Spleen (tissue), 11 donors: ENCODE measurements around the gene AGBL3. TPM values are rescaled to one million over a fixed set of nuclear protein-coding genes. Genes with fewer than 3 reads are reported as not detected.
"Not testable (repeated sequence)": the region's sequence is repeated elsewhere in the genome, so short reads cannot be mapped to it uniquely, and the experiment has no call there.

Experiments
- DNase-seq: peaks from one replicate; pipeline ENCODE4 v3.0.0-alpha.2; 2020
- H3K27ac ChIP-seq, 8 donors: fragments of 200-600 bp; sonication (generic) in 7 of 8; 1 replicate in 4 of 8; 2 replicates in 4 of 8; pipeline versions ENCODE4 v1.5.0 to v1.8.0; 2016 to 2021; ENCODE audit warnings: inconsistent platforms in 4 of 8, mild to moderate bottlenecking in 4 of 8, moderate library complexity in 1 of 8
- H3K27me3 ChIP-seq, 7 donors: fragments of 200-600 bp; sonication (generic) in 6 of 7; replicated peaks in 1 of 7; 1 replicate in 4 of 7; 2 replicates in 3 of 7; pipeline versions ENCODE4 v1.5.0 to v1.8.0; 2016 to 2021; ENCODE audit warnings: inconsistent platforms in 3 of 7, mild to moderate bottlenecking in 1 of 7
- H3K36me3 ChIP-seq, 6 donors: fragments of 200-600 bp; sonication (generic) in 5 of 6; 1 replicate in 4 of 6; 2 replicates in 2 of 6; pipeline versions ENCODE4 v1.5.0 to v1.8.0; 2016 to 2021; ENCODE audit warnings: inconsistent platforms in 2 of 6
- H3K4me1 ChIP-seq, 6 donors: fragments of 200-600 bp; sonication (generic) in 5 of 6; 1 replicate in 3 of 6; 2 replicates in 3 of 6; pipeline versions ENCODE4 v1.5.0 to v1.8.0; 2016 to 2021; ENCODE audit warnings: inconsistent platforms in 3 of 6
- H3K4me3 ChIP-seq, 8 donors: fragments of 200-600 bp; sonication (generic) in 7 of 8; 1 replicate in 4 of 8; 2 replicates in 4 of 8; pipeline versions ENCODE4 v1.5.0 to v1.8.0; 2016 to 2021; ENCODE audit warnings: inconsistent platforms in 4 of 8, mild to moderate bottlenecking in 4 of 8, moderate library complexity in 2 of 8
- H3K9me3 ChIP-seq, 8 donors: fragments of 200-600 bp; sonication (generic) in 7 of 8; 1 replicate in 4 of 8; 2 replicates in 4 of 8; pipeline versions ENCODE4 v1.5.0 to v1.8.0; 2016 to 2021; ENCODE audit warnings: inconsistent platforms in 4 of 8
- POLR2A ChIP-seq, 3 donors: fragments of 450-650 bp; IDR thresholded peaks; one replicate each; pipeline ENCODE4 v1.5.1; 2017; ENCODE audit warnings: antibody characterized with exemption in 3 of 3, mild to moderate bottlenecking in 1 of 3
- POLR2AphosphoS5 ChIP-seq, 3 donors: sonication (generic); formaldehyde crosslinking; IDR thresholded peaks; one replicate each; pipeline ENCODE4 v1.5.1; 2017; ENCODE audit warnings: antibody characterized with exemption in 3 of 3
- WGBS, 5 donors: extraction: QIAGEN DNeasy Blood & Tissue Kit in 3 of 5; methylation state at CpG; one replicate each; pipeline versions ENCODE4 v1.1.5 to v1.1.7; 2013 to 2018; 5-methylcytosine and 5-hydroxymethylcytosine counted together
- intact Hi-C: fragments of 100-400 bp; cut with DNase I; formaldehyde crosslinking; loops from one replicate; pipeline ENCODE4 v1.15.0; 2023; ENCODE audit warnings: low total_unique reads
- polyA plus RNA-seq, 3 donors: library from polyadenylated mRNA; stranded (reverse); fragments of 200-250 nt; gene quantifications; one replicate each; pipeline ENCODE4 v1.2.1, GENCODE V29; 2013
- total RNA-seq, 7 donors: library from RNA; depleted of rRNA in 3 of 7; stranded (reverse); fragments of >200 nt in 3 of 7; fragmentation: NEBNext Ultra II Directional in 4 of 7; extraction: Animal tissue kit (Norgen Biotek cat#: 25700) in 4 of 7; gene quantifications; one replicate each; pipeline versions ENCODE4 v1.1.0 to v1.2.1, GENCODE V29; 2016 to 2021
- TF ChIP-seq, protein P1 (sequence below), 11 experiments: fragments of 200-600 bp in 7 of 11; fragments of 450-650 bp in 4 of 11; sonication (generic) in 4 of 11; IDR thresholded peaks in 8 of 11; conservative IDR thresholded peaks in 3 of 11; 1 replicate in 7 of 11; 2 replicates in 4 of 11; pipeline versions ENCODE4 v1.4.0 to v1.8.0; 2016 to 2021; ENCODE audit warnings: antibody characterized with exemption in 11 of 11, inconsistent platforms in 4 of 11, mild to moderate bottlenecking in 1 of 11
- donor health status: healthy with polysubstance abuse.
- donor health status: DM: no; HTN: no; CAD: no; lungs with moderate emphysema.
- donor health status: DM: no; HTN: no; CAD: no.
- donor health status: Bipolar disorder and iron deficiency.
- donor health status: healthy.
- donor health status: DM: no; HTN: no; CAD: no.
- donor health status: DM: yes; HTN: yes; CAD: no.

Gene AGBL3
- total and polyA plus RNA-seq, 10 donors = 1.2 to 12.9 (median 4.9) TPM

GRCh38 chr7:134968110-134968509, 18.2 kb upstream of the AGBL3 start:
- no peaks in the 10 kb centered on the region for H3K4me1 ChIP-seq
- intact Hi-C loops = no loop called here
- no peak for DNase-seq
- H3K4me3 ChIP-seq = no peak overlapping the region
- peaks cover 0 to 42% (median 0%) of the 10 kb centered on the region in 6 donors for H3K36me3 ChIP-seq
- WGBS, 5 donors = 93 to 97% (median 96%) methylated on average over 4 of the region's 4 CpGs
- no peak overlapping the region for H3K27ac ChIP-seq
- no peaks in the 10 kb centered on the region for H3K27me3 ChIP-seq
- no peaks in the 10 kb centered on the region for H3K9me3 ChIP-seq
- TF ChIP-seq POLR2AphosphoS5 (IDR thresholded peaks at IDR 0.05) (no peak), POLR2A (IDR thresholded peaks at IDR 0.05) (no peak)
- TF ChIP-seq, protein P1, sequence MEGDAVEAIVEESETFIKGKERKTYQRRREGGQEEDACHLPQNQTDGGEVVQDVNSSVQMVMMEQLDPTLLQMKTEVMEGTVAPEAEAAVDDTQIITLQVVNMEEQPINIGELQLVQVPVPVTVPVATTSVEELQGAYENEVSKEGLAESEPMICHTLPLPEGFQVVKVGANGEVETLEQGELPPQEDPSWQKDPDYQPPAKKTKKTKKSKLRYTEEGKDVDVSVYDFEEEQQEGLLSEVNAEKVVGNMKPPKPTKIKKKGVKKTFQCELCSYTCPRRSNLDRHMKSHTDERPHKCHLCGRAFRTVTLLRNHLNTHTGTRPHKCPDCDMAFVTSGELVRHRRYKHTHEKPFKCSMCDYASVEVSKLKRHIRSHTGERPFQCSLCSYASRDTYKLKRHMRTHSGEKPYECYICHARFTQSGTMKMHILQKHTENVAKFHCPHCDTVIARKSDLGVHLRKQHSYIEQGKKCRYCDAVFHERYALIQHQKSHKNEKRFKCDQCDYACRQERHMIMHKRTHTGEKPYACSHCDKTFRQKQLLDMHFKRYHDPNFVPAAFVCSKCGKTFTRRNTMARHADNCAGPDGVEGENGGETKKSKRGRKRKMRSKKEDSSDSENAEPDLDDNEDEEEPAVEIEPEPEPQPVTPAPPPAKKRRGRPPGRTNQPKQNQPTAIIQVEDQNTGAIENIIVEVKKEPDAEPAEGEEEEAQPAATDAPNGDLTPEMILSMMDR (IDR thresholded peaks at IDR 0.05 in 8 of 11, conservative IDR thresholded peaks at IDR 0.05 in 3 of 11) = no peak

DNA sequence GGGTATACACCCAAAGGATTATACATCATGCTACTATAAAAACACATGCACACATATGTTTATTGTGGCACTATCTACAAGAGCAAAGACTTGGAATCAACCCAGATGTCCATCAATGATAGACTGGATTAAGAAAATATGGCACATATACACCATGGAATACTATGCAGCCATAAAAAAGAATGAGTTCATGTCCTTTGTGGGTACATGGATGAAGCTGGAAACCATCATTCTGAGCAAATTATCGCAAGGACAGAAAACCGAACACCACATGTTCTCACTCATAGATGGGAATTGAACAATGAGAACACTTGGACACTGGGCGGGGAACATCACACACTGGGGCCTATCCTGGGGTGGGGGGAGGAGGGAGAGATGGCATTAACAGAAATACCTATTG, 4.7 kb upstream of the AGBL3 start:
- not testable (repeated sequence) for H3K36me3 ChIP-seq, DNase-seq, H3K4me1 ChIP-seq, H3K4me3 ChIP-seq, H3K27me3 ChIP-seq, H3K27ac ChIP-seq
- WGBS, 5 donors = 95 to 100% (median 98%) methylated on average over 3 of the region's 3 CpGs
- intact Hi-C loops = loop anchor here (10.0 kb wide), 1 partner anchor 183 kb away; no protein-coding TSS in a partner anchor
- peaks cover 0 to 27% (median 0%) of the 10 kb centered on the region in 8 donors for H3K9me3 ChIP-seq

DNA sequence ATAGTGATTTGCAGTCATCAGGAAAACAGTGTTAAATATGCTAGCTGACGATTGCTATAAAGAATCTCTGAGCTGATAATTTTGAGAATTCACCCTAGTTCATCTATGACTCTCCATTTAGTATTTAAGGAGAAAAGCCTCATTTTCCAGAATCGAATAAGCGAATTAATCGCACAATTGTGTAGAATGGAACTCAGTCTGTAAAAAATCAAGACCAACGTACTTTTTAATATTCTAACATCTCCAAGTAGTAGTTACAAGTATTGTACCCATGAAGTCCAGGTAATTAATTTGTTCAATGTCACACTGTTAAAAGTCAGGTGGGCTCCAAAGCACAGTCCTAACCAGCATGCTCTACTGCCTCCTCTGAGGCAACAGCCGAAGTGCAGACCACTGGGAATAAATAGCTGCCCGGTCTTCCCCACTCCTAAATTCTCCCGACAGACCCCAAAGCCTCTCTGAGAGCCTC, 380 bp upstream of the AGBL3 start:
- Histone ChIP-seq H3K27me3 (no peaks in the 10 kb centered on the region), H3K27ac (peak overlapping the region; percentile 91 to 95 (median 94)), H3K9me3 (peaks cover 0 to 6% (median 0%) of the 10 kb centered on the region in 8 donors), H3K36me3 (peaks cover 0 to 13% (median 0%) of the 10 kb centered on the region in 6 donors), H3K4me3 (peak overlapping the region; percentile 70 to 89 (median 79)), H3K4me1 (peaks cover 10 to 48% (median 31%) of the 10 kb centered on the region in 6 donors)
- intact Hi-C loops = loop anchor here (10.0 kb wide), 1 partner anchor 179 kb away; no protein-coding TSS in a partner anchor
- no peak for DNase-seq
- 47 to 50% (median 49%) methylated on average over 8 of the region's 8 CpGs for WGBS, 5 donors
- TF ChIP-seq, protein P1 (IDR thresholded peaks at IDR 0.05 in 8 of 11, conservative IDR thresholded peaks at IDR 0.05 in 3 of 11) = no peak
- TF ChIP-seq POLR2A (IDR thresholded peaks at IDR 0.05) (no peak), POLR2AphosphoS5 (IDR thresholded peaks at IDR 0.05) (no peak)

GRCh38 chr7:134988161-134988560, 1.9 kb downstream of the AGBL3 start:
- Histone ChIP-seq H3K27ac (peak overlapping the region in 2 of 8 donors; percentile 10 to 94), H3K27me3 (no peaks in the 10 kb centered on the region), H3K9me3 (no peaks in the 10 kb centered on the region), H3K4me1 (peaks cover 14 to 66% (median 50%) of the 10 kb centered on the region in 6 donors), H3K4me3 (peak overlapping the region in 2 of 8 donors; percentile 74 to 84), H3K36me3 (peaks cover 0 to 13% (median 0%) of the 10 kb centered on the region in 6 donors)
- WGBS, 5 donors = 86 to 94% (median 89%) methylated on average over 5 of the region's 5 CpGs
- DNase-seq = no peak
- intact Hi-C loops = loop anchor here (10.0 kb wide), 1 partner anchor 177 kb away; no protein-coding TSS in a partner anchor
- TF ChIP-seq POLR2A (IDR thresholded peaks at IDR 0.05) (no peak), POLR2AphosphoS5 (IDR thresholded peaks at IDR 0.05) (no peak)
- TF ChIP-seq, protein P1 (IDR thresholded peaks at IDR 0.05 in 8 of 11, conservative IDR thresholded peaks at IDR 0.05 in 3 of 11) = no peak
